HG03432 (cell line): ENCODE data around the gene ITPR2.
"Not testable (repeated sequence)": the region's sequence is repeated elsewhere in the genome, so short reads cannot be mapped to it uniquely, and the experiment has no call there.

ENCODE experiments used
- ATAC-seq: cut with Tn5 transposase; IDR thresholded peaks from one replicate; pipeline ENCODE4 v1.9.1; 2021; ENCODE audit warnings: mild to moderate bottlenecking, moderate library complexity; ENCODE audit not compliant: unreplicated experiment

ITPR2 gene

DNA sequence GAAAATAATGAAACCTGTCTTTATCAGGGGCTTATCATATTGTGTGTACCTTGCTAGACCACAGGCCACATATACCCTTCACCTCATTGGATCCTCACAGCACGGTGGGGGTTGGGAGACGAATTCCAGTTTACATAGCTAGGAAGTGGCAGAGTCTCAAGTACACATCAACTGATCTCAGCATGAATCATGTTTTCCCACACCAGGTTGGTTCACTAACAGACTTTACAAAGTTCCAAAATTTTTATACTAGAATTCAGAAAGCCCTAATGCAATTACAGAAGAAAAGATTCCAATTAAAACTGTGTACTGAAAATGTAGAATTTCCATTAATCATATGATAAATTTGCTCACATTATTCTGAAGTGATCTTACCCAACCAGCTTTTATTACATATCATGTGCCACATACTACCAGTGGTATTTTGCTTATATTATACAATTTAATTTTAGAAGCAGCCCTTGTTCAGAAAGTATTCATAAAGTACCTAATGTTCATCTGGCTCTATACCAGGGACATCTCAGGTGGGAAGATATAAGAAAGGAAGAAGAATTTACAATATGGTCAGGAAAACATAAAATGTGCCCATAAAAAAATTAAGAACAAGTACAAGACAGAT lies 196.2 kb downstream of the ITPR2 start:
- ATAC-seq = no peak

GRCh38 chr12:26633591-26634210 lies 199.3 kb downstream of the ITPR2 start:
- no peak for ATAC-seq

- no peak for ATAC-seq
Observed at GRCh38 chr12:26632756-26633155, 200.2 kb downstream of the ITPR2 start.

DNA sequence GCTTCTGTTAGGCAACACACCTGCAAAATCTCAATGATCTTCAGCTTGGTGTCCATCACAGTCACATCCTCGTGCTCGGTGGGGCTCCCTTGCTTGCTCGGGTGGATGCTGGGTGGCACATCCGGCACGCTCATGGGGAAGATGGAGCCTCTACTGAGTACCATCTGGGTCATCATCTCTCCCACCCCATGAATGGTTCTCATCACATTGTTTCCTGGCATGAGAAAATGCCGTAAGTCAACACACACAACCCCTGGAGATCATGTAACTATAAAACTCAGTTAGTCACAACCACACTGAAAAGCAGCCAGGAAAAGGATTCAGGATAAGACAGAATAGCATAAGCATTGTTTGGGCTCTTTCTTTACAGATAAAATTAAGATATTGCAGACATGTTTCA lies 201.1 kb downstream of the ITPR2 start:
- ATAC-seq = no peak

GRCh38 chr12:26630546-26631027 lies 202.4 kb downstream of the ITPR2 start:
- no peak for ATAC-seq

- no peak for ATAC-seq
Observed at GRCh38 chr12:26629864-26630263, 203.1 kb downstream of the ITPR2 start.

DNA sequence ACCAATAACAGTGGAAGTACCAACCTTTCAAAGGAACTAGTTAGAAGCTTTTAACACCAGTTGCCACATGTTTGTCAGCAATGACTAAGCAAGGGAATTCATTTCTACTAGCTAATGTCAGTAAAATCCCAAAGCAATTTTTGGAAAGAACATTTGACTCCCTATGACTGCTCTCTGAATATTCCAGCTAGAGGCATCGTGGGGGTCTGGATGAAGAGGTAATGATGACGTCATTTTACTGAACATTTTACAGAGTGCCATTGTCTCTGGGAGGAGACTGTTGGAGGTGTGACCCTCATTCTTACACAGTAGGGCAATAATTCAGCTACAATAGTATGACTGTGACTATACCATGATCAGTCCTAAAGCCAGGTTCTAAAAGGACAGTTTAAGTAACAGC lies 204.8 kb downstream of the ITPR2 start:
- no peak for ATAC-seq

DNA sequence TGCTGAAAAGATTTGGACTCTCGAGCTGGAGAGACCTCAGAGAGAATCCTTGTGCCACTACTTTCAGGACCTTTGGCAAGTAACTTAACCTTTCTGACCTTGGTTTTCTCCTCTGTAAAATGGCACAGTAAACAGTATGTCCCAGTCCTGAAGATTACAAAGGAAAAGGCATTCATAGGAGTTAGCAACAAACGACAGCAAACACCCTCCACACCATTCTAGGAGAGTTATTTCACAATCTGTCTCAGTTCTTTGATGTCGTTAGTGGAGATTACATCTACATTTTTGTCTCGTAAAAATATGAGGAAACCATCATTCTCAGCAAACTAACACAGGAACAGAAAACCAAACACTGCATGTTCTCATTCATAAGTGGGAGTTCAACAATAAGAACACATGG lies 205.7 kb downstream of the ITPR2 start:
- ATAC-seq = no peak

DNA sequence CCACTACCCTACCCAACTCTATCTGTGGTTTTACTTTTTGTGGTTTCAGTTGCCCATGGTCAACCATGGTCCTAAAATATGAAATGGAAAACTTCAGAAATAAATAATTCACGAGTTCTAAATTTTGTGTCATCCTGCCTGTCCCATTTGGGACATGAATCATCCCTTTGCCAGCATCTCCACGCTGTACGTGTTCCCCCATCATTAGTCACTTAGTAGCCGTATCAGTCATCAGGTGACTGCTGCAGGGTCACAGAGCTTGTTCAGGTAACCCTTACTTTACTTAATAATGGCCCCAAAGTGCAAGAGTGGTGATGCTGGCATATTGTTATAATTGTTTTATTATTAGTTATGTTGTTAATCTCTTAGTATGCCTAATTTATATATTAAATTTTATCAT lies 209.9 kb downstream of the ITPR2 start:
- no peak for ATAC-seq

DNA sequence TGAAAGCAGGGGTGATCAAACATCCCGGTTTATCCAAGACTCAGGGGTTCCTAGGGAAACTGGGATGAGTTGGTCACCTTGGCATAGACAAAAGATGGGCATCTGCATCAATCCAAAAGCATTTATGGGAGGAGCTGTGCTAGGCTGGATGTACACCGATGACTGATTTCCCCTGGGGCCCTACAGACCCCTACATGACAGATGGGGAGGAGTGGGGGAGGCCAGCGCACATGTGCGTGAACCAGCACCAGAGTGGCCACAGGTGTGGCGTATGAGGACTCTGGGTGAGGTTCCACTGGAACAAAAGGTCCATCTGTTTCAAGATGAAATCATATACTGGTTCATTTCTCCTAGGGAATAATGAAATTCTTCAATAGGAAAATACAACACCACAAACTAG lies 210.4 kb downstream of the ITPR2 start:
- no peak for ATAC-seq

GRCh38 chr12:26621932-26622331 lies 211.1 kb downstream of the ITPR2 start:
- no peak for ATAC-seq

DNA sequence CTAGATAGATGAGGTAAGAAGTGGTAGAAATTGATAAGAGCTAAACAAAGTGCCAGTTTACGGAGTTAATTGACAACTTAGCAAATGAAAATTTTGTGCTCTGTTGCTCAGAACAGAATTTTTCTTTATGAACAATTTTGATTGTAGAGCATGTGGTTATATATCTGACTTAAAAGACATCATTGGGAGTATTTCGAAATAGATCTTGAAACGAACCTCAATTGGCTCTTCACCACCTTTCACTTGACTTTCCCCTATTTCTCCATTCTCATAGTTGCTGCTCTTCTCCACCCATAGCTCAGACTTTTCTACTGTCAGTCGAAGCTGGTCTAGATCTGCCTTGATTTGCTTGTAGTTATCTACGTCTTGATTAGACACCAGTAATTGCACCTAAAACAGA lies 212.1 kb downstream of the ITPR2 start:
- ATAC-seq = no peak

DNA sequence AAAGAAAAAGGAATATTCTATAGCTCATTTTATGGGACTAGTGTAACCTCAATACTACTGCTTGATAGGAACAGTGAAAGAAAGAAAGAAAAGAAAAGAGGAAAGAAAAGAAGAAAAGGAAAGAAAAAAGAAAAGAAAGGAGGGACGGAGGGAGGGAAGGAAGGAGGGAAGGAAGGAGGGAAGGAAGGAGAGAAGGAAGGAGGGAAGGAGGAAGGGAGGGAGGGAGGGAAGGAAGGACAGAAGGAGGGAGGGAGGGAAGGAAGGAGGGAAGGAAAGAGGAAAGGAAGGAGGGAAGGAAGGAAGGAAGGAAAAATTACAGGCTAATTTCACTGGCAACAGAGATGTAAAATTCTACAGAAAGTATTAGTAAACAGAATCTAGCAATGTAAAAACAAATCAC lies 215.5 kb downstream of the ITPR2 start:
- ATAC-seq = no peak

- ATAC-seq = no peak
Observed at GRCh38 chr12:26614011-26614616, 218.9 kb downstream of the ITPR2 start.

- ATAC-seq = no peak
Observed at GRCh38 chr12:26612203-26612602, 220.8 kb downstream of the ITPR2 start.

GRCh38 chr12:26611598-26611997 lies 221.4 kb downstream of the ITPR2 start:
- ATAC-seq = no peak

DNA sequence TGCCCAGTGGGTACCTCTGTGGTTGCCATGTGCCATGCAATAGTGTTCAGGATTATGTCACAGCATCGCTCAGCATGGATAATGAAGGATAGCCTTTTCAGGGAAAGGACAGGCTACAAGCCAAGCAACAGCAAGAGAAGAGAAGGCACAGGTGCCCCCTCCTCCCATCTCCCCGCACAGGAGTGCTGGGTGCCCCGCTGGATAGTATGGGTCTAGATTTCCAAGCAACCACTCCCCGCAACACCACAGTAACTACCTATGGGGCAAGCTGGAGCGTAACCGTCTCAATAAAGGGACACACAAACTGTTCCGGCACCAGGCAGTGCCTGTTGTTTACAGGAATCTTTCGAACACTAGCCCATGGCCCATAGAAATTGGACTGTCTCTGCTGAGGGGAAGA lies 222.2 kb downstream of the ITPR2 start:
- no peak for ATAC-seq

- no peak for ATAC-seq
Observed at GRCh38 chr12:26609986-26610385, 223.0 kb downstream of the ITPR2 start.

DNA sequence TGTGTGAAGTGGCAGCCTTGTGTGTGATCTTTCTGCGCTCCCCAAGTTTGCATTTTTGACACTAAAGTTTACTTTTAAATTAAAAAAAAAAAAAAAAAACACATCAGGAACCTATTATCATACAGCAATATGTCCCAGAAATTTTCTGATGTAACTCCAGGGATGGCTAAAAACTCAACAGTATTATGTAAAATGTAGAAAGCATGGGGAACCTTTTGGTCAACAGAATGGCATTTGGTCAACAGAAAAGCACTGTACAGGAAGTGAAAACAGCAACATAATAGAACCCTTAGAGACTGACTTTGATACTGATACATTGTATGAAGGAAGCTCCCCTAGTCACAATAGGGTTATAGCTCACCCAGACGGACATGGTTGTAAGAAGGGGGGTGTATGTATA lies 224.3 kb downstream of the ITPR2 start:
- ATAC-seq = no peak

- ATAC-seq = no peak
Observed at GRCh38 chr12:26608273-26608672, 224.7 kb downstream of the ITPR2 start.

DNA sequence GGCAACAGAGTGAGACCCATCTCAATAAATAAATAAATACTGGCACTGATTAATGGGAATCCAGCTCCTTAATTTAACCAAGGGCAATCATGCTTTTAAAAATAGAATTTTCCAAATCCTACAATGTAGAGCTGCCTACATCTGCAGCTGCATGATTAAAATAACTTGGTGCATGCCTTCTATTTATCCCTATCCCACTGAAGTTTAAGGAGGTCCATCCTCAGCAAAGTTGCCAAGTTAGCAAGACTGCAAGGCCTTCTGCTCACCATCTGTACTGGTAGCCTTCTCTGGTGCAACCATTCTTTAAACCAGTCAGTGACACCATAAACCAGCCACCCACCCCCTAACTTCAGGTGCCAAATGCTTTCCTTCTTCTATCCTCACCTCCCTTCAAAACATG lies 226.1 kb downstream of the ITPR2 start:
- ATAC-seq = no peak

- not testable (repeated sequence) for ATAC-seq
Observed at GRCh38 chr12:26604813-26605212, 228.2 kb downstream of the ITPR2 start.
